8988T (cell line): Measurements from ENCODE around the gene DIP2A.

Experiments used
- DNase-seq: peaks from one replicate; pipeline ENCODE4 v3.0.0; 2011

DIP2A gene

GRCh38 chr21:46458315-46459023, at the start of gene DIP2A:
Gene DIP2A, plus strand, starts transcription at chr21:46458891. Its CDS starts 241 bp downstream, at chr21:46459132.
- DNase-seq, result peak; percentile 98

GRCh38 chr21:46409641-46410406, 48.9 kb upstream of the DIP2A start:
- DNase-seq, result no peak

GRCh38 chr21:46410516-46410915, 48.2 kb upstream of the DIP2A start:
- DNase-seq, result no peak

- no peak for DNase-seq
These were observed 47.5 kb upstream of the DIP2A start for GRCh38 chr21:46411236-46411635.

GRCh38 chr21:46411691-46412090, 47.0 kb upstream of the DIP2A start:
- no peak for DNase-seq

- DNase-seq, result no peak
These were observed 45.9 kb upstream of the DIP2A start for GRCh38 chr21:46412521-46413364.

- DNase-seq, result no peak
These were observed 45.4 kb upstream of the DIP2A start for GRCh38 chr21:46413365-46413696.

GRCh38 chr21:46414965-46415275, 43.8 kb upstream of the DIP2A start:
- no peak for DNase-seq

GRCh38 chr21:46416551-46416950, 42.1 kb upstream of the DIP2A start:
- no peak for DNase-seq

- DNase-seq, result no peak
These were observed 40.3 kb upstream of the DIP2A start for GRCh38 chr21:46418265-46418946.

GRCh38 chr21:46420241-46421190, 38.2 kb upstream of the DIP2A start:
- no peak for DNase-seq

- DNase-seq, result no peak
These were observed 37.4 kb upstream of the DIP2A start for GRCh38 chr21:46421191-46421750.

- DNase-seq, result no peak
These were observed 36.7 kb upstream of the DIP2A start for GRCh38 chr21:46421756-46422555.

- DNase-seq, result no peak
These were observed 36.0 kb upstream of the DIP2A start for GRCh38 chr21:46422636-46423241.

GRCh38 chr21:46423546-46424038, 35.1 kb upstream of the DIP2A start:
- no peak for DNase-seq

- no peak for DNase-seq
These were observed 34.6 kb upstream of the DIP2A start for GRCh38 chr21:46424039-46424591.

GRCh38 chr21:46424621-46425020, 34.1 kb upstream of the DIP2A start:
- no peak for DNase-seq

GRCh38 chr21:46425041-46425440, 33.6 kb upstream of the DIP2A start:
- no peak for DNase-seq

GRCh38 chr21:46425571-46425970, 33.1 kb upstream of the DIP2A start:
- DNase-seq, result no peak
